Brain microvascular endothelial cell (primary cell): ENCODE results near the gene CCDC190.
"Not testable (repeated sequence)": the region's sequence is repeated elsewhere in the genome, so short reads cannot be mapped to it uniquely, and the experiment has no call there.

ENCODE experiments used
- DNase-seq: peaks from one replicate; pipeline ENCODE4 v3.0.0-alpha.2; 2020
- H3K27ac ChIP-seq: fragments of 250-450 bp; sonication (Bioruptor Pico); 2 replicates; pipeline ENCODE4 v1.5.1; 2020; ENCODE audit warnings: mild to moderate bottlenecking, moderate library complexity
- H3K27me3 ChIP-seq: fragments of 250-450 bp; sonication (Bioruptor Pico); replicated peaks from 2 replicates; pipeline ENCODE4 v1.5.1; 2020; ENCODE audit warnings: mild to moderate bottlenecking
- H3K36me3 ChIP-seq: fragments of 250-450 bp; sonication (Bioruptor Pico); replicated peaks from 2 replicates; pipeline ENCODE4 v1.5.1; 2020; ENCODE audit warnings: mild to moderate bottlenecking
- H3K4me3 ChIP-seq: 2 replicates; pipeline ENCODE4 v1.5.1; 2011; ENCODE audit warnings: low read depth, mild to moderate bottlenecking, control low read depth, low read length, moderate library complexity
- CTCF ChIP-seq: IDR thresholded peaks from 2 replicates; pipeline ENCODE4 v1.5.1; 2011; ENCODE audit warnings: low read depth, mild to moderate bottlenecking, moderate library complexity, low read length, control low read depth, inconsistent platforms; ENCODE audit errors: missing control alignments
- in situ Hi-C: cut with HindIII; loops from 2 replicates; pipeline ENCODE4 v1.10.0; 2017; ENCODE audit warnings: low sequenced_read_pairs, low pct_ligation_motif_present

The CCDC190 gene

GRCh38 chr1:162886705-162887104 is 25.7 kb upstream of the CCDC190 start:
- in situ Hi-C loops, result loop anchor here (25.0 kb wide), 1 partner anchor 176 kb away; the partner anchor contains the start of gene RGS4
- Histone ChIP-seq H3K36me3 (no peaks in the 10 kb centered on the region), H3K27ac (no peak overlapping the region), H3K27me3 (no peaks in the 10 kb centered on the region), H3K4me3 (no peak overlapping the region)
- no peak for DNase-seq
- TF ChIP-seq CTCF, result no peak

- DNase-seq, result no peak
- in situ Hi-C loops, result loop anchor here (25.0 kb wide), 1 partner anchor 177 kb away; the partner anchor contains the start of gene RGS4
- Histone ChIP-seq H3K36me3 (no peaks in the 10 kb centered on the region), H3K27ac (no peak overlapping the region), H3K27me3 (no peaks in the 10 kb centered on the region), H3K4me3 (no peak overlapping the region)
- TF ChIP-seq CTCF, result no peak
Observed at GRCh38 chr1:162885265-162885664, 24.3 kb upstream of the CCDC190 start.

- in situ Hi-C loops, result loop anchor here (25.0 kb wide), 1 partner anchor 177 kb away; the partner anchor contains the start of gene RGS4
- Histone ChIP-seq H3K27me3 (no peaks in the 10 kb centered on the region), H3K36me3 (no peaks in the 10 kb centered on the region), H3K27ac (no peak overlapping the region), H3K4me3 (no peak overlapping the region)
- TF ChIP-seq CTCF, result no peak
- no peak for DNase-seq
Observed at GRCh38 chr1:162884831-162885230, 23.9 kb upstream of the CCDC190 start.

GRCh38 chr1:162882248-162882674 is 21.3 kb upstream of the CCDC190 start:
- H3K27me3 ChIP-seq, result no peaks in the 10 kb centered on the region
- no peaks in the 10 kb centered on the region for H3K36me3 ChIP-seq
- no peak for DNase-seq
- no peak overlapping the region for H3K27ac ChIP-seq
- in situ Hi-C loops, result loop anchor here (25.0 kb wide), 1 partner anchor 180 kb away; the partner anchor contains the start of gene RGS4
- H3K4me3 ChIP-seq, result no peak overlapping the region
- no peak for TF ChIP-seq CTCF

GRCh38 chr1:162881590-162881989 is 20.6 kb upstream of the CCDC190 start:
- no peaks in the 10 kb centered on the region for H3K36me3 ChIP-seq
- H3K27ac ChIP-seq, result no peak overlapping the region
- no peak for DNase-seq
- TF ChIP-seq CTCF, result no peak
- H3K4me3 ChIP-seq, result no peak overlapping the region
- in situ Hi-C loops, result loop anchor here (25.0 kb wide), 1 partner anchor 181 kb away; the partner anchor contains the start of gene RGS4
- no peaks in the 10 kb centered on the region for H3K27me3 ChIP-seq

GRCh38 chr1:162880617-162881016 is 19.6 kb upstream of the CCDC190 start:
- not testable (repeated sequence) for H3K4me3 ChIP-seq, DNase-seq, H3K36me3 ChIP-seq, H3K27ac ChIP-seq, H3K27me3 ChIP-seq
- in situ Hi-C loops, result loop anchor here (25.0 kb wide), 1 partner anchor 182 kb away; the partner anchor contains the start of gene RGS4
